ENCODE measurements around the gene GARIN3. TPM values are rescaled to one million over a fixed set of nuclear protein-coding genes. Genes with fewer than 3 reads are reported as not detected.

Gene GARIN3
- total RNA-seq, 1 donor from 2014 or later, result not detected

- peak; percentile 64 to 72 for DNase-seq (ENCODE audit: low read depth in 2 of 2)
These were observed 17.1 kb downstream of the GARIN3 start for GRCh38 chr5:157148734-157149615.

GRCh38 chr5:157143127-157143971 lies 22.7 kb downstream of the GARIN3 start:
- peak in 1 of 2 donors; percentile 40 for DNase-seq (ENCODE audit: low read depth in 2 of 2)

- peak; percentile 99 to 100 for DNase-seq (ENCODE audit: low read depth in 2 of 2)
These were observed 23.5 kb downstream of the GARIN3 start, which contains the start of gene MED7 for GRCh38 chr5:157142317-157143126. Gene MED7 (minus strand): TSS chr5:157142865. CDS start chr5:157139431, 3,434 bp downstream.

DNA sequence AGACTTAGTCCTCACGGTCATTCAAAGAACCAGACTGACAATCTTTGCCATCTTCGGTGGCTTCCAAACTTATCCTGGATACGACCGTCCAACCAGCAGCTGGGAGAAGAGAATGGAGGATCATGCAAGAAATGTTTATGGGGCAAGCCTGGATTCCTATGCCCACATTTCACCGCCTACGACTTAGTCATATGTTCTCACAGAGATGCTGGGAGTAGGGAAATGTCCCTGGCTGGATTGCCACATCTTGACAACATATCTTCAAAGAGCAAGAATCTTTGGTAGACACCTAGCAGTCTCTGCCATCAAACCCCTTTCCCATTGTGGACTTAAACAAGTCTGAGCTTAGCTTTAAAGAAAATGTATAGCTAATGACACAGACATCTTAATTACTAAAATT lies 28.4 kb downstream of the GARIN3 start:
- no peak for DNase-seq (ENCODE audit: low read depth in 2 of 2)

DNA sequence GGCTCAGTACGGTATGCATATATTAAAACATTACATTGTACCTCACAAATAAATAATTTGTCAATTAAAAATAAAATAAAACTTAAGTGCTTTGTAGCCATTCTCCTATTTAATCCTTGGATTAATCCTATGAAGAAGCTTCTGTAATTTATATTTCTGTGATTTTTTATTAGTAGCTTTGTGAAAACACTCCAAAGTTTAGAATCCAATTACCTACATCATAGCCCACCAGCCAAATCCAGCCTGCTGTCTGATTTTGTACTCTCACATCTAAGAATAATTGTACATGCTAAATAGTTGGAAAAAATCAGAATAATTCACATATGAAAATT lies 33.8 kb downstream of the GARIN3 start:
- no peak for DNase-seq (ENCODE audit: low read depth in 2 of 2)

GRCh38 chr5:157130925-157131324 lies 35.1 kb downstream of the GARIN3 start:
- no peak for DNase-seq (ENCODE audit: low read depth in 2 of 2)

- no peak for DNase-seq (ENCODE audit: low read depth in 2 of 2)
These were observed 44.4 kb downstream of the GARIN3 start for GRCh38 chr5:157121709-157122108.

GRCh38 chr5:157120102-157120501 lies 46.0 kb downstream of the GARIN3 start:
- no peak for DNase-seq (ENCODE audit: low read depth in 2 of 2)

DNA sequence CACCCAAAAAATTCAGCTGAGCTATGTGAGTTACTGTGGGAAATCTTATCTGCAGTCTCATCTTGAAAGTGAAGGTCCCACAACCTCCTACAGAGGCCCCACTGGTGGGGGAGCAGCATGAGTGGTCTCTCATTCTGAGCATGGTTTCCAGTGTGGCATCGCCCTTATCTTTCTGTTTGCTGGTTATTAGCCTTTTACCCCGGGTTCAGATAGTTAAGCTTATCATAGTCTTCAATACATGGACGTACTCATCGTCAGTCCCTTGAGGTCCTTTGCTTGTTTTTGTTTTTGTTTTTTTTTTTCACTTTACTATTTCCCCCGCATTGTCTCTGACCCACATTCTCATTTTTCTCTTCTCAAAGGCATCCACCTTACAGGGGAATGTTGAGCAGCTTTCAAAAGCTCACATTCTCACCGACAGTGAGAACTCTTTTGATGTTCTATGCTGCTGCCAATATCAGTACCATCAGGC lies 49.5 kb downstream of the GARIN3 start:
- DNase-seq (ENCODE audit: low read depth in 2 of 2), result no peak

DNA sequence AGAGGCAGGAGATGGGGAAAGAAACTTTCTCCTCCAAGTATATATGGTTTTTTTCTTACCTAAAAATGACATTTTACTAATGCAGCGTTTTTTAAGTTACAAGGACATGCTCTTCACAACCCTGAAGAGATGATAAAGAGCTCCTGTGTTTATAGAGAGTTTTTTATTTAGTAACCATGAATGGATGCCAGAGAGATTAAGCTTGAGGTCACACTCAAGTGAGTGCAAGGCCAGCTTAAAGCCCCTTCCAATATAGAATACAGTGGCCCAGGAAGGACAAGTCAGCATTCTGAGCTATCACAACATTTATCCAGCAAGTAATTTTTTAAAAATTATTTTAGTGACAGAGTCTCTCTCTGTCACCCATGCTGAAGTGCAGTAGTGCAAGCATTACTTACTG lies 50.6 kb downstream of the GARIN3 start:
- DNase-seq (ENCODE audit: low read depth in 2 of 2), result no peak

DNA sequence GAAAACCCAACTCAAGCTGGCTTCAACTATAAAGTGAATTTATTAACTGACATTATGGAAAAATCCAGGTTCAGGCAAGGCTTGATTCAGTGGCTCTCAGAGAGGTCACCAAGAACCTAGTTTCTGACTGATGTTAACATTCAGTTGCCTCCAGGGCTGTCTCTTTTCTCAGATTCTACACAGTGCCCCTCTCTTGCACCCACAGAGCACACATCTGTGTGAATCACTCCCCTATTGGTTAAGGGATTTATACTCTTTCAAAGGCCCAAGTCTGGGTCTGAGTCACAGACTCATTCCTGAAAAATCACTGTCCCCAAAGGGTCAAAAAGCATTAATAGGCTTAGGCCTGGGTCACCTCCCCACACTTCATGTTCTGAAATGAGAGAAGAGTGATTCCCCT lies 51.1 kb downstream of the GARIN3 start:
- DNase-seq (ENCODE audit: low read depth in 2 of 2), result no peak

DNA sequence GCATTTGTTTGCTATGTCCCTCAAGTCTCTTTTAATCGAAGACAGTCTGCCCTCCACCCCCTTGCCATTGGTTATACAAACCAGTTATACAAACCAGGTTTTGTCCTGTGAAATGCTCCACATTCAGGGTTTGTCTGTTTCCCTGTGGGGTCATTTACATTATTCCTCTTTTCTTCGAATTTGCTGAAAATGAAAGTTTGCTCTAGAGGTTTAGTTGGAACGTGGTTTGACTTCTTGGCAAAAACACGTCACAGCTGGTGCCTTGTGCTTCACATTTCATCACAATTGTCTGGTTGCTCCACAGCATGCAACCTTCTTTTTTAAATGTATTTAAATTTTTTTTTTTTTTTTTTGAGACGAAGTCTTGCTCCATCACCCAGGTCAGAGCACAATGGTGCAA lies 53.1 kb downstream of the GARIN3 start:
- DNase-seq (ENCODE audit: low read depth in 2 of 2), result no peak

Other genes with a start within 250 kb of the GARIN3 start
- not detected in 2 replicates for gene TIMD4, start 203.0 kb downstream of the GARIN3 start, total RNA-seq
- not detected in 2 replicates for gene HAVCR1, start 107.1 kb downstream of the GARIN3 start, total RNA-seq
- gene HAVCR2, start 57.2 kb downstream of the GARIN3 start, total RNA-seq, result under 0.01 TPM in 1 of 2 replicates, not detected in the other
- gene MED7, start 23.4 kb downstream of the GARIN3 start, total RNA-seq, result 5.0 and 6.3 TPM in 2 replicates
- not detected in 2 replicates for gene ITK, start 14.6 kb upstream of the GARIN3 start, total RNA-seq
- gene CYFIP2, start 99.9 kb upstream of the GARIN3 start, total RNA-seq, result 1.6 and 8.7 TPM in 2 replicates